Stimulated activated CD4-positive, alpha-beta T cell treated with anti-CD3 and anti-CD28 coated beads, Interleukin-2, amount 100 ng/mL, for 48 hours (primary cell): ENCODE data around the gene RAB7A.

Source experiments
- DNase-seq, 2 donors: peaks; one replicate each; pipeline ENCODE4 v3.0.0-alpha.2; 2020

RAB7A gene

DNA sequence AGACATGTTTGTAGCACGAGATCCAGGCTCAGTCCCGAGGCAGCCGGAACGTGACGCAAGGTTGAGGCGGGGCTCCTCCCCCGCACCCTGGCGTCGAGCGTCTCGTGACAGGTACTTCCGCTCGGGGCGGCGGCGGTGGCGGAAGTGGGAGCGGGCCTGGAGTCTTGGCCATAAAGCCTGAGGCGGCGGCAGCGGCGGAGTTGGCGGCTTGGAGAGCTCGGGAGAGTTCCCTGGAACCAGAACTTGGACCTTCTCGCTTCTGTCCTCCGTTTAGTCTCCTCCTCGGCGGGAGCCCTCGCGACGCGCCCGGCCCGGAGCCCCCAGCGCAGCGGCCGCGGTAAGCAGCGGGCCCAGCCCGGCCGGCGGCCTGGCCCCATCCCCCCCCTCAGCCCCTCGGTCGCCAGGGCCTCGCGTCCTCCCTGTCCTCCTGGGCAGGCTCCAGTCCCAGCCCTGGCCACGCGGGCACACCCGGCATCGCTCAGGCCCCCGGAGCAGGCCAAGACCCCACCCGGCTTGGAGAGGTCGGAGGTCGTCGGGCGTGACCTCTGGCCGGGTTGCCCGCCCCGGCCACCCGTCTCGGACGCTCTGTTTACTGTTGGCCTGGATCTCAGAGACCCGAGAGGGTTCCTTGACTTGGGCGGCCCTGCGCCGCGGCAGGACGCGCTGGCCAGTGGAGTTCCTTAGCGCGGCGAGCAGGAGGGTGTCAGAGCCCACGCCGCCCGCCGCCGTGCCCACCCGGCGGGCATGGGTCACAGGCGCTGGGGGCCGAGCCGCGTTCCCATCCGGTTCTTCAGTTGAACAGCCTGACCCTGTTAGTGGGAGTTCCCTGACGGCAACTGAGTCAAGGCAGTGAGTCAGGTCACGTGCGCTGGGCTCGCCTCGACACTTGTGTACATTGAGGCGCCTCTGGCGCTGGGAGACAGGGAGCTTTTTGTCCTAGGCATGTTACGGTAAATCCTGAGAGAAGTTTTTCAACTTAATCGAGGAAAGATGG lies at the start of gene RAB7A:
Gene RAB7A (plus strand): TSS at position 161 of the 994 bp plus-strand sequence. CDS start 69,185 bp downstream, outside the sequence.
- DNase-seq = peak; percentile 95 to 96

DNA sequence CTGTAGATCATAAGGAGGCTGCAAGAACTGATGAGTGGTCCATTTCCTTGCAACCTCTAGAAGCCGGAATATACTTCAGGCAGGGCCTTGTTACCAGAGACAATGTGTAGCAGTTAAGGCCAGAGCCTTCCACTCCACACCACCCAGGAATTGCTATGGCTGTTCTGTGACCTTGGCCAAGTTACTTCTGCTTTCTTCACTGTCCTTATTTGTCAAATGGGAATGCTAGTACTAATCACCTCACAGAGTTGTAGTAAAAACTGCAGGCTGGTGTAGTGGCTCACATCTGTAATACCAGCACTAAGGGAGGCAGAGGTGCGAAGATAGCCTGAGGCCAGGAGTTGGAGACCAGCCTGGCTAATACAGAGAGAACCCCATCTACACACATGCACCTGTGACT lies 46.6 kb upstream of the RAB7A start:
- DNase-seq = no peak

DNA sequence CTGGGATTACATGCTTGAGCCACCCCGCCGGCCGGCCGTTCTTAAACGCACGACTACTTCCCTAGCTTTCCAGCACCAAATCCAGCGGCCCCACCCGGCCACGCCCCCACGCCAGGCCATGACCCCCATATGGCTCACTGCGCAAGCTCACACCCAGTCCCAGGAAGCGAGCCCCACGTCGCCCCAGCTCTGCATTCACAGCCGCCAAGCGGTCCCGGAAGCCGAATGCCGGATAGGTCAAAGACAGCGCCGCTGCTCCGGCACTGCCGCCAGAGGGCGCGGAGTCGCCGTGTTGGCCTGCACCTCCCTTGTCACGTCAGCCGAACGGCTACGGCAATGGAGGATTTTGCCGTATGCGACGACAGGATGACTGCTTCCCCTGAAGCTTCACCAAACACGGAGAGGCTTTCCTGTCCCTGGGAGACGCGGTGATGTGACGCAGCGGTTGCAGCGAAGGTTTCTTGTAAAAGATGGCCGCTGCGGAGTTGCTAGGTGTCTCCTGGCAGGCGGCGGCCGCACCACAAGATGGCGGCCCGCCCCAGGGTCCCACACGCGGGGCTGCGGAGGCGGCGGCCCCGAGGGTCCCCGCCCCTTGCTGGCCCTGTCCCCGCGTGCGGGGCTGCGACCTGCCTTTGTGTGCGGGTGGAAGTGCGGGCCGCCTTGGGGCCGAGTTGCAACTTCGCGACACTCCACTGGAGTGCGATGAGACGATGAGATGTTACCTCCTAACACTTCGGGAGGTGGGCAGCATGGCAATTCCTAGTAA lies 45.2 kb upstream of the RAB7A start:
- peak; percentile 96 to 100 for DNase-seq

DNA sequence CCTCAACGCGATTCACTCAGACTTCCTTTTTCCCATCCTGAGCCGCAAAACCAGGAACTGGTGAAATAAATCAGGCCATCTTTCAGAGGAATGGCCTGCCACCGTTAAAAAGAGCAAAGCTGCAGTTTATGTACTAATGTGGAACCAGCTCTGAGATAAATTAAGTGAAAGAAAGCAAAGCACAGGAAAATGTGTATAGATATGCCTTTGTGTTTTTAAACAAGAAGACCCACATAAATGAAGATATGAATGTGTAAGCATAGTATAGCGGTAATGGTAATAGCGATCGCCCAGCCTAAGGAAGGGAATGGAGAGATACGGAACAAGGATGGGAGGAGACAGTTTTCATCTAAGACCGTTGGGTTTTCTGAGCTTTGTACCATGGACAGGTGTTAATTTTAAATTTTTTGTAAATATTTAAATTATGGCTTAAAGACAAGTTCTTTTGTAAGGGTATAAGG lies 44.6 kb upstream of the RAB7A start:
- no peak for DNase-seq

DNA sequence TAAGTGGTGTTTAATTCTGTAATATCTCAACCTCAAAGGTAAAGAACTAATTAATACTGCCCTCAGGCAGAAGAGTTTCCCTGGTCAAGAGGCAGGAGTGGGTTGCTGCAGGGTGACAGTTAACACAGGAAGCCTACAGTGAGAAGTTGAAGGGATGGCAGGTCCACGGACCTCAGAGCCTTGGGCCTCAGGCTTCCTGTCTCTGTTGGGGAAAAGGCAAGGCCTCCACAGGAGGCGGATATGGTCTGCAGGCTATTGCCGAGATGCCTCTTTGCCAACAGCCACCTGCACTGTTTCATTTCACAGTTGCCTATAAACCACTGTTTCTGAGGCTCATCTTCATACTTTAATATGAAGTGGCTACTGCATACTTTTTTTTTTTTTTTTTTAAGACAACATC lies 42.0 kb upstream of the RAB7A start:
- DNase-seq = no peak

DNA sequence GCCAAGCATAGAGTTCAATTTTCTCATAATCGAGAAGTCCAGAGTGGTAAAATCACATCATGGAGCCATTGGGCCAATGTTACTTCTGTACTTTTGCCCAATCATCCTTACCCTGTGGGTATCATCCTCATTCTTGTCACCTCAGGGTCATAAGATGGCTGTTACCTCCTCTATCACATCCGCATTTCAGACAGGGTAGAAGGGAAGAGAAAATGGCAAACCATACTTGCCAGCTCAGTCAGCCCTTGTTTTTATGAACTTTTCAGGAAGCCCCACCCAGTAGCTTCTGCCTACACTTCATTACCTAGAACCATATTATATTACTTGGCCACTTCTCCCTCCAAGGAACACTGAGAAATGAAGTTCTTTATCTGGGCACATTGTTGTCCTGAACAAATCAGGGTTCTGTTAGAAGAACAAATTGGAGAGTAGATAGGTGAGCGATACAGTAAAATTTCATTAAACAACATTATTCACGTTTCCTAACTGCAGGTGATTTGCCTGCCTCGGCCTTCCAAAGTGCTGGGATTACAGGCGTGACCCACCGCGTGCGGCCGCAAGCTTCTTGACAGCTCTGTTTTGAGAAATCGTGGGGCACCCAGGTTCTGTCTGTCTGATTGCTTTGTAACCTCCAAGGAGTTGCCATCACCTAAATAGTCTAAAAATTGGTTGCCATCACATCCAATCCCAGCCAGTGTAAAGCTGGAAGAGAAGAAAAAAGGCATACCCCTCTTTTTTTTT lies 40.8 kb upstream of the RAB7A start:
- no peak for DNase-seq

DNA sequence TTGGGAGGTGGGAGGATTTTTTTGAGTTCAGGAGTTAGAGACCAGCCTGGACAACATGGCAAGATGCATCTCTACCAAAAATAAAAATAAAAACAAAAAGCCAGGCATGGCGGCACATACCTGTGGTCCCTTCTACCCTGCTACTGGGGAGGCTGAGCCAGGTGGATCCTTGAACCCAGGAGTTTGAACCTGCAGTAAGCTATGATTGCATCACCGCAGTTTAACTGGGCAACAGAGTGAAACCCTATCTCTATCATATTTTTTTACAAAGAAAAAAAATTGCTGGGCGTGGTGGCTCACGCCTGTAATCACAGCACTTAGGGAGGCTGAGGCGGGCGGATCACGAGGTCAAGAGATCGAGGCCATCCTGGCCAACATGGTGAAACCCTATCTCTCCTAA lies 39.5 kb upstream of the RAB7A start:
- DNase-seq = no peak

DNA sequence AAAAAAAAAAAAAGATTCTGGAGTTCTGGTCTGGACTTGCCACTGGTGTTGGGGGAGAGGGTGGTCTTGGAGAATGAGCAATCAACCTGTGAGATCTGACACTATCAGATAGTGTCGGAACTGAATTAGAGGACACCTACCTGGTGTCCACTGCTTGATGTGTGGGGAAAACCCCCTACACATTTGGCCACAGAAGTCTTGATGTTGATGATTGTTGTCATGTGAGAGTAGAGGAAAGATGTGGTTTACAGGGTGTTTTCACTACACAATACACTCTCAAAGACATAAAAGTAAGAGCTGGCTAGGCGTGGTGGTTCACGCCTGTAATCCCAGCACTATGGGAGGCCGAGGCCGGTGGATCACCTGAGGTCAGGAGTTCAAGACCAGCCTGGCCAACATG lies 36.9 kb upstream of the RAB7A start:
- DNase-seq = no peak

DNA sequence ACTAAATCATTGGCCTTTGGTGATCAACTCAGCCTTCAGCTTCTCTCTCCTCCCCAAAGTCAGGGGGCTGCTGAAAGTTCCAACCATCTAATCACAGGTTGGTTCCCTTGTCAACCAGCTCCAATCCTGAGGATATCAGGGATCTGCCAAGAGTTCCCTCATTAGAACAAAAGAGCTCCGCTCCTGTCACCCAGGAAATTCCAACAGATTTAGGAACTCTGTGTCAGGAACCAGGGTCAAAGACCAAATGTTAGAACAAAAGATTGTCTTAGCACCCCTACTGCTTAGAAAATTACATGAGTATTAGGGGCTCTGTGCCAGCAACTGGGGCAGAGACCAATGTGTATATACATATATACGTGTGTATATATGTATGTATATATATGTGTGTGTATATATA lies 32.3 kb upstream of the RAB7A start:
- DNase-seq = no peak

DNA sequence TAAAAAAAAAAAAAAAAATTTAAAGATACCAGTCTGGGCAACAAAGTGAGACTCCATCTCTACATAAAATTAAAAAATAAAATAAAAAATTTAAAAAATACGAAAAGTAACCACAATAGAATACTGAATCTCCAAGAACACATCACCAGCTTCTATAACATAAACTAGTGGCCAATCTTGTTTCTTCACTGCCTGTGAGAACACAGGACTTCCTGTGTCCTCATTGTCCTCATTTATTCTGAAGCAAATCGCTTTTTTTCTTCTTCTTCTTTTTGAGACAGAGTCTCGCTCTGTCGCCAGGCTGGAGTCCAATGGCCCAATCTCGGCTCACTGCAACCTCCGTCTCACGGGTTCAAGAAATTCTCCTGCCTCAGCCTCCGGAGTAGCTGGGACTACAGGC lies 28.6 kb upstream of the RAB7A start:
- DNase-seq = no peak

DNA sequence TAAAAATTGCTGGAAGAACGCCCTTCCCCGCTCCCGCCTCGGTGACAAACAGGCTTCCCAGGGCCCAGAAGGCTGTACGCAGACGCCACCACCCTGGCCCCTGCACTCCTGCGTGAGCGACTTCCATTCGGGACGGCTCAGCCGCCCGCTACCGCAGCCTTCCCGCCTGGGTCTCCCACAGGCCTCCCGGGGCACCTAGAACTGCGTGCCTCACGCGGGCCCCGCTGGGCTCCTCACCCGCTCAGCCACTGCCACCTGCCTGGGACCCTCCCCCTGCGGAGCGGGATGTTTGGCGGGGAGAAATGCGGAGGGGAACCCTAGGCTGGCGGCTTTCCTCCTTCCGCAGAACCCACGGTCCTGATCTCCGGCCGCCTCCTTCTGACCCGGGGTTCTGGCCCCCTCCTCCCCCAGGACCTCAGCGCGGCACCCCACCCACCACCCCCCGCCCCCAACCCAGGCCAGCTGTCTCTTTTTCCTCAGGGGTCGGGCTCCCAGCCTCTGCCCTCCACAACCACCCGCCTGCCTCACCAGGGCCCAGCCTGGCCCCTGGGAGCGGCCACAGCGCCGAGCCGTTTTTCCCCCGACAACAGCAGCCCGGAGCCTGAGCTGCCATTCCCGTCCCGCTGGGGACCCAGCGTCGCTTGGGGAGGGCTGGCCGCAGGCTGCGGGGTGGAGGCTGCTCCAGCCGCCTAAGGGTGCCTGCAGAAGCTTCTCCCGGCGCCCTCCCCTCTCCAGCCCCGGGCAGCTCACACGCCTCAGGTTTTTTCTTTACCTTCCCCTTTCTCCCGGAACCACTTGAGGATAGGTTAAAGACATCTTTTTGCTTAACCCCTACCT lies 27.6 kb upstream of the RAB7A start:
- DNase-seq = peak in 1 of 2 donors; percentile 20

DNA sequence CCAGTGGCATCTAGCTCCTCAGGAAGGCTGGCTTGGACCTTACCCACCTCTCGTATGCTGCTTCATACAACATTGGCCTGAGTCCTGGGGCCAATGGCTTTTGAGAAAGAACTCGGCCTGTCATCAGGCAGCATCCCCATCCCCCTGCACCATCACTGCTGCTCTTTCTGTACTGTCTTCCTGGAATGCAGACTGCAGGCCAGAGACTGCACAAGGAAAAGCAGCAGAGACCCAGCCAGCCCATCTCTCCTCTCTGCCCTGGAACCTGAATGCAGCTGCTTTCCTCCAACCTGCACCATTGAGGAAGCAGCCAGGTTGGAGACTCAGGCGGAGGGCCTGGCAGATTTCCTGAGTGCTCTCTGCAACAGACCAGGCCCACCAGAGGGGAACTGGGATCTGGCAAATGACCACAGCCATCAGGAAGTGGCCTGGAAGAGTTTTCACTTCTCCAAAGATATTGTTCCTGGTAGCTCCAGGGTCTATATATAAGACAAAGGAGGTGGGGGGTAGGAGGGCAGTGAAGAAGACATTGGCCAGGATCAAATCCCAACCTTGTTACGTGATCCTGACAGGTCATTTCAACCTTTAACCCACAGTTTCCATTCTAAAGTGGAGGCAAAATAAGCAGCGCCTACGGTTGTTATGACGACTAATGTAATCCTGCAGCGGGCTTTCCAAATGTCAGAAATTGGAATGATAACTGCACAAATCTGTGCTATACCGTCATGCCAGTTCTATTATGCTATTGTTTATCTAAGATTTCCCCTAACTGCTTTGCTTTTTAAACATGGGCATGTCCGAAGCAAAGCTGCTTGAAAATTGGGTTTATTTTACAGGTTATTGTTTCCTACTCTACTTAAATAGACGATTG lies 24.4 kb upstream of the RAB7A start:
- no peak for DNase-seq

DNA sequence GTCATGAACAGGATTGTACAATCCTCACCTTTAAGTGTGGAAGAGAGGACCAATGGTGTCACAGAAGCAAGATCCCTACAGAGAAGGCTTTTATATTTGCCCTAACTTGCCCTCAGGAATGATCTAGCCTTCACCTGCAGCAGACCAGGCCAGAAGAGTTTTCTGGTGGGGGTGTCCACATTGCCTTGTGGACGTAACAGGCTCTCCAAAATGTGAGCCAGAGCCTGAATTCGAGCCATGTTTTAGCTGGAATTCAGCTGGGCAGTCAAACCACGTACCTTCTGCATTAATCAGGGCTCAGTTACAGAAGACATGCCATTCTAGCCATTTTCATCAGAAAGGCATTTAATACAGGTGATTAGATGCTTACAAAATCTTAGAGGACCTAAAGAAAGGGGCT lies 23.6 kb upstream of the RAB7A start:
- no peak for DNase-seq

DNA sequence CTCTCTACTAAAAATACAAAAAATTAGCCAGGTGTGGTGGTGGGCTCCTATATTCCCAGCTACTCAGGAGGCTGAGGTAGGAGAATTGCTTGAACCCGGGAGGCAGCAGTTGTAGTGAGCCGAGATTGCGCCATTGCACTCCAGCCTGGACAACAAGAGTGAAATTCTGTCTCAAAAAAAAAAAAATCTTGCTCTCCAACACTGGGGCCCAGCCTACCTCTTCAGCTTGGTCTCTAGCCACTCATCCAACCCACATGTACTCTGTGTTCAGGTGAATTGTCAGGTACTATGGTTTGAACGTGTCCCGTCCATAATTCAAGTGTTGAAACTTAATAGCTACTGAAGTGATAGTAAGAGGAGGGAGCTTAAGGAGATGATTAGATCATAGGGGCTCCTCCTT lies 22.4 kb upstream of the RAB7A start:
- no peak for DNase-seq

DNA sequence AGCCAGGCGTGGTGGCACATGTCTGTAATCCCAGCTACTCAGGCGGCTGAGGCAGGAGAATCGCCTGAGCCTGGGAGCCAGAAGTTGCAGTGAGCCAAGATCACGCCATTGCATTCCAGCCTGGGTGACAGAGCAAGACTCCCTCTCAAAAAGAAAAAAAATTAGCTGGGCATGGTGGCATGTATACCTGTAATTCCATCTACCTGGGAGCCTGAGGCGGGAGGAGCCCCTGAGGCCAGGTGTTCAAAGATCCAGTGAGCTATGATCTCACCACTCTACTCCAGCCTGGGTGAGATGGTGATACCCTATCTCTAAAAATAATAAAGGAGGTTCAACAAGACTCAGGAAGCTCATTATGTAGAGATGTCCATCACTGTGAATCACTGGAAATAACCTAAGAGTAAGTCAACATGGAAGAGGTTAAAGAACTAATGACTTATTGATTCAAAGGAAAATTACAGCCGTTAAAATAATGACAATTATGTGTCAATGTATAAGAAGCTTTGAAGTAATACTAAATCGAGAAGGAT lies 19.8 kb upstream of the RAB7A start:
- no peak for DNase-seq

DNA sequence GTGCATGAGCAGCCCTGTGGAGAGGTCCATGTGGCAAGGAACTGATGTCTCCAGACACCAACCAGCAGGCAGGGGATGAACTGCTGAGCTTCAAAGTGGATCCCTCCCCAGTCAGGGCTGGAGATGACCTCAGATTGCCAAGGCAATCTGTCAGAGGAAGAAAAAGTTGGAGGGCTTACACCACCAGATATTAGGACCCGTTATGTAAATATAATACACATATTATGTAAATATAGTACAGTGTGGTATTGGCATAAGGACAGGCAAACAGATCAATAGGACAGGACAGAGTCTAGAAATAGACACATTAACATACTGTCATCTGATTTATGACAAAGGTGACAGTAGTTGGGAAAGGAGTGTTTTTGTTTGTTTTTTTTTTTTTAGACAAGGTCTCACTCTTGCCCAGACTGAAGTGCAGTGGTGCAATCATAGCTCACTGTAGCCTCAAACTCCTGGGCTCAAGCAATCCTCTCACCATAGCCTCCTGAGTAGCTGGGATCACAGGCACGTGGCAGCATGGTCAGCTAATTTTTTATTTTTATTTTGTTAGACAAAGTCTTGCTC lies 18.0 kb upstream of the RAB7A start:
- no peak for DNase-seq

DNA sequence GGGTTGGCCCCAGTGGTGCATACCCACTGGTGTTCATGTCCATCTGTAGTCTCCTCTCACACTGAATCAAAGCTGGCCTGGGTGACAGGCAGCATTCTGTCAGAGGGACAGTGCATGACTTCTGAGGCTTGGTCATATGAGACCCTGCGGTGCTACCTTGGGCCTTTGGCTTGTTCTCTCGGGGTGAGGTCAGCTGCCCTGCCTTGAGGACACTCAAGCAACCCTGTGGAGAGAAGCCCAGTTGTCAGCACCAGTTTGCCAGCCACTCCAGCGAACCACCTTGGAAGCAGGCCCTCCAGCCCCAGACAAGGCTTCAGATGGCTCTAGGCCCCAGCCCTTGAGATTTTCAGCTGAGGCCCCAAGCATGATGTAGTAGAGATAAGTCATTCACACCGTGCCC lies 16.9 kb upstream of the RAB7A start:
- DNase-seq = no peak

DNA sequence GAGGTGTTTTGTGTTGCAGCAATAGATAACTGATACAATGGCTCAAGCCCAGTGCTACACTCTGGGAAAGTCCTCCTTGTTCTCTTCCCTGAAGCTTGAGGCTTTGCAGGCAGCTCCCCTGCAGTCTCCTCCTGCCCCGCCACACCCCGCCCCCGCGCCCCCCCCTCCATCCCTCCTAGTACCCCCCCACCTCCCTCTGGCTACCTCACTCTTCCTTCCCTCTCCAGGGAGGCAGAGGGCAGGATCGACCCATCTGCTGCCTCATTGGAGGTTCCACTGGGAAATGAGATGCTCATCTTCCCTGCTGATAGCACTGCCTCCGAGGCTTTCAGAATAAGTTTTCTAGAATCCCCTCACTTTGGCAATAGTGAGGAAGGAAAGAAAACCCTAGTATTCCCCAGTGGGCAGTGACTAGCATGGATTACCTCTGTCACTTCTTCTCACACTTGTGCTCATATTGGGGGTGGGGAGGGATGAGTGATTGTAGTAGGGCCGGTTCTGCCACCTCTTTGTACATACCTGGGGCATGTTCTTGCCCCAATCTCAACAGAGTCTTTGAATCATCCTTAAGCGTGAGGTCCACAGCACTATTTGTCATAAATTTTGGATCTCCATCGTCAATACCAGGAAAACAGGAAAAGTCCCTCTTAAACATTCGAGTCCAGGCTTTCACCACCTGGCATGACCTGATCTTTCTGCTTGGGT lies 16.3 kb upstream of the RAB7A start:
- no peak for DNase-seq

DNA sequence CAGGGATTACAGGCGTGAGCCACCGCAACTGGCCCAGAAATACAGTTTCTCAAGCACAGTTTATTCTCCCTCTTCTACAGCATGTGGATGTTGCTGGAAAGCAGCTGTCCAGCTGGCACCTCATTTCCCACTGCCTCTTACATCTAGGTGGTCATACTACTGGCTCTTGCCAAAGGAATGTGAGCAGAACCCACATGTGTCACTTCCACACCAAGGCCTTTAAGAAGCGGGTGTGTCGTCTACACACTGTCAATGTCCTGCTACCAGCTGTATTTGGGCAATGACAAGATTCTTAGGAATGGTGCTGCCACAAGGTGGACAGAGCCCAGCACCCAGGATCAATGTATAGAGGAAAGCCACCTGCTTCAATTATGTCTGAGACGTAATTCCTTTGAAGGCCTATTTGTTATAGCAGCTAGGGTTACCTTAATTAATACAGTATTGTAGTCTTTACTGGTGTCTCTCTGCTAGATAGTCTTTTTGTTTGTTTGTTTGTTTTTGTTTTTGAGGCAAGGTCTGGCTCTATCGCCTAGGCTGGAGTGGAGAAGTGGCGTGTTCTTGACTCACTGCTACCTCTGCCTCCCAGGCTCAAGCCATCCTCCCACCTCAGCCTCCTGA lies 15.1 kb upstream of the RAB7A start:
- DNase-seq = no peak
